ENCODE data around the gene CCDC154.
"Not testable (repeated sequence)": the region's sequence is repeated elsewhere in the genome, so short reads cannot be mapped to it uniquely, and the experiment has no call there.

The CCDC154 gene

GRCh38 chr16:1453316-1453715 is 9.0 kb upstream of the CCDC154 start:
- no peak for DNase-seq (ENCODE audit: low spot score)

GRCh38 chr16:1452530-1452929 is 8.2 kb upstream of the CCDC154 start:
- DNase-seq (ENCODE audit: low spot score): no peak

- no peak for DNase-seq (ENCODE audit: low spot score)
Observed at GRCh38 chr16:1451702-1452392, 7.5 kb upstream of the CCDC154 start.

- DNase-seq (ENCODE audit: low spot score): no peak
Observed at GRCh38 chr16:1450841-1451240, 6.5 kb upstream of the CCDC154 start.

GRCh38 chr16:1450218-1450617 is 5.9 kb upstream of the CCDC154 start:
- peak; percentile 75 for DNase-seq (ENCODE audit: low spot score)

GRCh38 chr16:1449201-1449788 is 4.9 kb upstream of the CCDC154 start:
- no peak for DNase-seq (ENCODE audit: low spot score)

DNA sequence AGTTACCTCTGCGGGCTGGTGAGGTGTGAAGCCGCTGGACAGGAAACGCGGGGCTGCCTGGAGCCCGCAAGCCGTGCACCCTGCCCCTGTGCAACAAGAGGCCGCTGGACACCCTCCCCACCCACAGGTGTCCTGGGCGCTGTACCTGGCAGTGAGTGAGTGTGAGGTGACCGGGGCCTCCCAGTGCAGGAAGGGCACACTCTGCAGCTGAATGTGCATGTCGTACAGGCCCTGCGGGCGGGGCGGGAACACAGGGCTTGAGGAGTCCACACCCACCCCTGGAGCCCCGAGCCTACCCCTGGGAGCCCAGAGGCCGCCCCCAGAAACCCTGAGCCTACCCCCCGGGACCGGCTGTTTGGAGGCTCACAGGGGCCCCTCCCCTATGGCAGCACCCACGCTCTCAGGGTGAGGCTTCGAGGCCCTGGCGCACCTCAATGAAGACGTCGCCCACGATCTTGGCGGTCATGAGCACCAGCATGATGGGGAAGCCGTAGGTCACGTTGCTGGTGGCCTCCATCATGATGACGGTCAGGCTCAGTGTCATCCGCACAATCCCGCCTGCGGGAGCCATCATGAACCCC is 4.3 kb upstream of the CCDC154 start:
- DNase-seq (ENCODE audit: low spot score): no peak

- DNase-seq (ENCODE audit: low spot score): no peak
Observed at GRCh38 chr16:1447965-1448364, 3.6 kb upstream of the CCDC154 start.

DNA sequence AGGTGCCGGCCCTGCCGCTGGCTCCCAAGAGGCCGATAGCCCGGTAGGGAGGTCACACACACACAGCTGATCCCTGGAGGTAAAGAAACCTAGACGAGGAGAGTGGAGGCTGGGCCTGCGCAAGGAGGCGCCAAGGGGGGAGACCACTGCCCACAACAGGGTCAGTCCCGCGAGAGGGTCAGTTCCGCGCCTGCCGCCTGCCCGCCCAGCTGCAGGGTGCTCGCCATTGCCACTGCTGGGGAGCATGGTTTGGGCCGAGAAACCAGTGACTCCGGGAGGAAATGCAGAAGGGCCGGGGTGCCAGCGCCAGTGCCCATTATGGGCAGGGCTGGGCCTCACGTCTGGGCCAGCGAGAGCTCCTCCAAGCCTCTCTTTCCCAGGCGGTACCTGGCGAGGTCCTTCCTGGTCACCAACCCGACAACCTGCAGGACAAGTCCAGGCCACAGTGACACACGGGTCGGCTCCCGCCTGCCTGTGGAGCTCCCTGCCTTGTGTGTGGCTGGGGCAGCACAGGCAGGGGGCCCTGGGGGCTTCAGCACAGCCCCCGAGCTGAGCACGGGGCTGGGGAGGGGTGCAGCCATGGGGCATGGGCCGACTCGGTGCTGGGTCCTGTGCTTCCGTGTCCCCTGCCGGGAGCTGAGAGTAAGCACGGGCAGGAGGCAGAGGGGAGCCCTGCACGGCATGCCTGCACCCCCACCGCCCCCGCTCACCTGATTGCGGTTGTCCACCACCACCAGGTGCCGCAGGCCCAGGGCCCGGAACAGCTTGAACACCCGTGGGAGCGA is 2.1 kb upstream of the CCDC154 start:
- DNase-seq (ENCODE audit: low spot score): no peak

- DNase-seq (ENCODE audit: low spot score): no peak
Observed at GRCh38 chr16:1445518-1446203, 1.3 kb upstream of the CCDC154 start.

- DNase-seq (ENCODE audit: low spot score): no peak
Observed at GRCh38 chr16:1444730-1445517, 568 bp upstream of the CCDC154 start.

DNA sequence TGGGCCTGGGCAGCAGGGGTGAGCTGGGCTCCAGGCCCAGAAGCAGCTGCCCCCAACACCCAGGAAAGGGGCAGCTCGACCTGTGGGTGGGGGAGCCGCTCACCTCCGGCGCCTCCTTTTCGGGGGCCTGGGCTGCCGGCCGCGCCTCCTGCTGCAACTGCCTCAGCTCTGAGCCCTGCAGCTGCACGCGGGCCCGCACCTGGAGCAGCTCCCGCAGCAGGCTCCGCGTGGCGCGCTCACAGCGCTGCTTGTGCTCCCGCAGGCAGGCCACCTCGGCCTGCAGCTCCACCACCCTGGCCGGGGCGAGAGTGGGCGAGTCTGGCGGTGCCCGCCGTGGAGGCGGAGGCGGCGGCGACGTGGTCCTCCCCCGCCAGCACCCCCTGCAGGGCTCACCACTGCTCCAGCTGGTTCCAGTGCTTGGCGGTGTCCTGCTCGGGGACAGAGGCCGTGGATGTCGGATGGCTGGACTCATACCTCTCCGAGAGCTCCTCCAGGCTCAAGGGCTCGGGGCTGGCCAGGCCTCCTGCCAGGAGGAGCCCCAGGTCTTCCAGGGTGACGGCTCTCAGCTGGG is 868 bp downstream of the CCDC154 start:
- DNase-seq (ENCODE audit: low spot score): peak; percentile 65

DNA sequence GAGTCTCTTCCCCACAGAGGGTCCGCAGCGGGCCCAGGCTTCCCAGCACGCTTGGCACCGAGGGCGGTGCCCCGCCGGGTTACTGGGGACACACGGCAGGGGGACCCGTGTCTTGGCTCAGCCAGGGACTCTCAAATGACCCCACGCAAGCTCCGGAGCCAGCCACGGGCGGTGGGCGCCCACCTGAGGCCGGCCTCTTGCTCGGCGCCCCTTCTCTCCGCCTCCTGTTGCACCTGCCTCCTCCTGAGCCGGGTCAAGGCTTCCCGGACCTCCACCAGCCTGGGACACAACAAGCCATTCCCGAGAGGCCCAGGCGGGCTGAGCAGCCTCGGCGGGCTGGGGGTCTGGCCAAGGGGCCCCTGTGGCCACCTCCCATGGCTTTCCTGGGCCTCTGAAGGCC is 1.7 kb downstream of the CCDC154 start:
- no peak for DNase-seq (ENCODE audit: low spot score)

- DNase-seq (ENCODE audit: low spot score): no peak
Observed at GRCh38 chr16:1441391-1441829, 2.9 kb downstream of the CCDC154 start.

- not testable (repeated sequence) for DNase-seq (ENCODE audit: low spot score)
Observed at GRCh38 chr16:1439699-1440074, 4.7 kb downstream of the CCDC154 start.

DNA sequence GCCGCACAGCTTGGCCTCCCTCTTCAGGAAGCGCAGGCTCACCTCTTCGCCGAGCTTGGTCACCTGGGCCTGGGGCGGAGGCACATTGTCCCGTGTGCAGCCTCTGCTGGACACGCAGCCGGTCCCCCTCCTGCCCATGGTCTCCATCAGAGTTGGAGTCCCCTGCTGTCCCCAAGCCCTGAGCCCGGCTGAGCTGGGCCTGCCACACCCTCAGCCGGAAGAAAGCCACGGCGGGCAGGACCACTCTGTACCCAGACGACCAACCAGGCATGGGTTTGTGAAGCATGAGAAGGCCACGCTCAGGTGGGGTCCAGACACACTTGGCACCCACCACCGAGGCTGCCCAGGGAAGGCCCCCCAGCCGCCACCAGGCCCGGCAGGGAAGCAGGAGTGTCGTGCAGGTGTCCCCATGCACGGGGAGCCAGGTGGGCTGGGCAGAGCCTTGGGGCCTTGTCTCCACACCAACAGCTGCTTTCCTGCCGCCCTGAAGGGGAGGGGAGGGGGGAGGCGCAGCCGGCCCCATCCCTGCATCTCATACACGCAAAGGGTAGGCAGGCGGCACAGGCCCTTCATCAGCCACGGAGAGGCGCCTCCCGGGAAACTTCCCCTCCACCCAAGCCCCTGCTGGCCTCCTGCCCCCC is 5.2 kb downstream of the CCDC154 start:
- no peak for DNase-seq (ENCODE audit: low spot score)

- no peak for DNase-seq (ENCODE audit: low spot score)
Observed at GRCh38 chr16:1438229-1439057, 5.9 kb downstream of the CCDC154 start.

- no peak for DNase-seq (ENCODE audit: low spot score)
Observed at GRCh38 chr16:1437606-1438005, 6.8 kb downstream of the CCDC154 start.

DNA sequence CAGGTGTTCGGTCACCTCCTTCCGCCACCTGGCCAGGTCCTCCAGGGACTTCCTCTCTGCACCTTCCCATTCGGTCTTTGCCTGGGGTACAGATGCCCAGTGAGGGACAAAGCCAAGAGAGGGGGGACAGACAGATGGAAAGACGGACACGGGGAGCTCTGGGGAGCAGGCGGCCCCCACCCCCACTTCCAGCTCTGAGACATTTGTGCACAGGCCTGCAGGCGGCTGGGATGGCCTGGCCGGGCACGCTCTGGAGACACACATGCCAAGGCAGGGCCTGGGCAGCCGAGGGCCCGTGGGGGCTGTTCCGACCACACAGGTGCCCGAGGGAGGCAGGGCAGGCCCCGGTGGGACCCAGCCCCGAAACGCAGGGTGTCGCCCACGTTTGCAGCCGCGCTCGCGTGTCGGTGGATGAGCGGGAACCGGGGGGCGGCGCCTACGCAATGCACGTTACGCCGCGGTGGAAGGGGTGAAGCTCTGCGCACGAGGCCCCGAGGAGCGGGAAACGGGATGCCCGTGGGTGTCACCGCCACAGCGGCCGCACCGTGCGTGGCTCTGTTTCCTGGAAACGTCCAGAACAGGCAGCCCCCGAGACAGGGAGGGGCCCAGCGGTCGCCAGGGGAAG is 7.5 kb downstream of the CCDC154 start:
- no peak for DNase-seq (ENCODE audit: low spot score)

All from iPS-NIHi11 (cell line).